Measurements from ENCODE around the gene TSHZ2.

DNA sequence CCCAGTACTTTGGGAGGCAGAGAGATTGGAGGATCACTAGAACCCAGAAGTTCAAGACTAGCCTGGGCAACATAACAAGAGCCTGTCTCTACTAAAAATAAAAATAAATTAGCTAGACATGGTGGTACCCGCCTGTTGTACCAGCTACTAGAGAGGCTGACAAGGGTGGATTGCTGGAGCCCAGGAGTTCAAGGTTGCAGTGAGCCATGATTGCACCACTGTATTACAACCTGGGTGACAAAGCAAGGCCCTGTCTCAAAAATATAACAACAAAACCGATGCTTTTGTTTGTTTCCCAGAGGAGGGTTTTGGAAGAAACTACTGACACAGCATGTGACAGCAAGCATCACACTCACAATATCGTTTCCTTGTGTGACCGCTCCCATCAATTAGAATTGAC, 119.6 kb downstream of the TSHZ2 start:
- TF ChIP-seq POLR2AphosphoS5 (IDR thresholded peaks at IDR 0.05; ENCODE audit: low read depth, low read length) (no peak), REST (IDR thresholded peaks at IDR 0.05; ENCODE audit: insufficient read depth in 1 of 2, low read depth in 2 of 2, low read length in 2 of 2) (no peak), SIN3A (IDR thresholded peaks at IDR 0.05; ENCODE audit: borderline replicate concordance, insufficient read depth, low read length) (no peak)

Data from PFSK-1 (cell line).